Esophagus squamous epithelium (tissue), 5 donors: Measurements from ENCODE around the gene SLC25A34. TPM values are rescaled to one million over a fixed set of nuclear protein-coding genes. Genes with fewer than 3 reads are reported as not detected.

Source experiments
- DNase-seq: peaks from one replicate; lab custom pipeline; 2025; lab: John Stamatoyannopoulos, UW
- H3K27ac ChIP-seq, 4 donors: fragments of 200-600 bp; sonication (generic); one replicate each; pipeline ENCODE4 v1.5.1; 2016 to 2019; ENCODE audit warnings: mild to moderate bottlenecking in 1 of 4
- H3K27me3 ChIP-seq, 4 donors: fragments of 200-600 bp; sonication (generic); 1 replicate in 3 of 4; 2 replicates in 1 of 4; pipeline versions ENCODE4 v1.5.1 to v1.6.0; 2017 to 2021; ENCODE audit warnings: antibody characterized with exemption in 1 of 4
- H3K36me3 ChIP-seq, 3 donors: fragments of 200-600 bp; sonication (generic); one replicate each; pipeline ENCODE4 v1.5.1; 2016 to 2019
- H3K4me1 ChIP-seq, 3 donors: fragments of 200-600 bp; sonication (generic); one replicate each; pipeline ENCODE4 v1.5.1; 2017 to 2019
- H3K4me3 ChIP-seq, 4 donors: fragments of 200-600 bp; sonication (generic); 1 replicate in 3 of 4; 2 replicates in 1 of 4; pipeline ENCODE4 v1.5.1; 2016 to 2019; ENCODE audit warnings: mild to moderate bottlenecking in 2 of 4, moderate library complexity in 1 of 4
- H3K9me3 ChIP-seq, 3 donors: fragments of 200-600 bp; sonication (generic); one replicate each; pipeline ENCODE4 v1.5.1; 2016 to 2019
- POLR2A ChIP-seq, 4 donors: fragments of 450-650 bp; IDR thresholded peaks; one replicate each; pipeline ENCODE4 v1.6.1; 2017; ENCODE audit warnings: antibody characterized with exemption in 4 of 4, mild to moderate bottlenecking in 4 of 4, moderate library complexity in 3 of 4
- WGBS, 2 donors: methylation state at CpG; one replicate each; pipeline ENCODE4 v1.1.5; 2018; 5-methylcytosine and 5-hydroxymethylcytosine counted together
- intact Hi-C: fragments of 100-400 bp; cut with DNase I; formaldehyde crosslinking; loops from one replicate; pipeline ENCODE4 v1.15.0; 2022
- total RNA-seq, 4 donors: library from RNA; depleted of rRNA; stranded (reverse); fragments of >200 nt; gene quantifications; one replicate each; pipeline ENCODE4 v1.1.0, GENCODE V29; 2016
- TF ChIP-seq, protein P1 (sequence below), 6 experiments: fragments of 450-650 bp in 4 of 6; fragments of 200-600 bp in 2 of 6; sonication (generic) in 2 of 6; IDR thresholded peaks; one replicate each; pipeline ENCODE4 v1.5.1; 2016 to 2019; ENCODE audit warnings: antibody characterized with exemption in 6 of 6, mild to moderate bottlenecking in 4 of 6, moderate library complexity in 4 of 6
- donor health status: DM: yes; HTN: yes; CAD: no.

Gene SLC25A34
- total RNA-seq, 4 donors from 2014 or later, result 0.44 to 1.1 (median 0.83) TPM

DNA sequence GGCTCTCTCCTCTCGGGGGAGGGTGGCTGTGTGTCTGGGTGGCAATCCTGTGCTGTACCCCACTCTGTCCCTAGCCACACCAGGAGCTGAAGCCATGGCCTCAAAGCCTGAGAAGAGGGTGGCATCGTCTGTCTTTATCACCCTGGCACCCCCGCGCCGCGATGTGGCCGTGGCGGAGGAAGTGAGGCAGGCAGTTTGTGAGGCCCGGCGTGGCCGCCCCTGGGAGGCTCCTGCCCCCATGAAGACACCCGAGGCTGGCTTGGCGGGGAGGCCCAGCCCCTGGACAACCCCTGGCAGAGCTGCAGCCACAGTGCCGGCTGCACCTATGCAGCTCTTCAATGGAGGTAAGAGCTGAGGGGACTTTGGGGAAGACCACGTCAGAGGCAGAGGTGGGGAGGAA is 28.8 kb downstream of the SLC25A34 start:
- DNase-seq, result no peak
- peaks cover 0 to 9% (median 0%) of the 10 kb centered on the region in 4 donors for H3K27me3 ChIP-seq
- peaks cover 0 to 34% (median 4%) of the 10 kb centered on the region in 3 donors for H3K36me3 ChIP-seq
- H3K4me1 ChIP-seq, result peaks cover 22 to 70% (median 35%) of the 10 kb centered on the region in 3 donors
- 71 to 73% methylated on average over 1 to 2 of the region's 15 CpGs for WGBS, 2 donors
- no peaks in the 10 kb centered on the region for H3K9me3 ChIP-seq
- TF ChIP-seq, protein P1, sequence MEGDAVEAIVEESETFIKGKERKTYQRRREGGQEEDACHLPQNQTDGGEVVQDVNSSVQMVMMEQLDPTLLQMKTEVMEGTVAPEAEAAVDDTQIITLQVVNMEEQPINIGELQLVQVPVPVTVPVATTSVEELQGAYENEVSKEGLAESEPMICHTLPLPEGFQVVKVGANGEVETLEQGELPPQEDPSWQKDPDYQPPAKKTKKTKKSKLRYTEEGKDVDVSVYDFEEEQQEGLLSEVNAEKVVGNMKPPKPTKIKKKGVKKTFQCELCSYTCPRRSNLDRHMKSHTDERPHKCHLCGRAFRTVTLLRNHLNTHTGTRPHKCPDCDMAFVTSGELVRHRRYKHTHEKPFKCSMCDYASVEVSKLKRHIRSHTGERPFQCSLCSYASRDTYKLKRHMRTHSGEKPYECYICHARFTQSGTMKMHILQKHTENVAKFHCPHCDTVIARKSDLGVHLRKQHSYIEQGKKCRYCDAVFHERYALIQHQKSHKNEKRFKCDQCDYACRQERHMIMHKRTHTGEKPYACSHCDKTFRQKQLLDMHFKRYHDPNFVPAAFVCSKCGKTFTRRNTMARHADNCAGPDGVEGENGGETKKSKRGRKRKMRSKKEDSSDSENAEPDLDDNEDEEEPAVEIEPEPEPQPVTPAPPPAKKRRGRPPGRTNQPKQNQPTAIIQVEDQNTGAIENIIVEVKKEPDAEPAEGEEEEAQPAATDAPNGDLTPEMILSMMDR (IDR thresholded peaks at IDR 0.05), result no peak
- no peak for TF ChIP-seq POLR2A (IDR thresholded peaks at IDR 0.05)
- no peak overlapping the region for H3K4me3 ChIP-seq
- peak overlapping the region; percentile 76 to 89 (median 85) for H3K27ac ChIP-seq
- intact Hi-C loops, result no loop called here

DNA sequence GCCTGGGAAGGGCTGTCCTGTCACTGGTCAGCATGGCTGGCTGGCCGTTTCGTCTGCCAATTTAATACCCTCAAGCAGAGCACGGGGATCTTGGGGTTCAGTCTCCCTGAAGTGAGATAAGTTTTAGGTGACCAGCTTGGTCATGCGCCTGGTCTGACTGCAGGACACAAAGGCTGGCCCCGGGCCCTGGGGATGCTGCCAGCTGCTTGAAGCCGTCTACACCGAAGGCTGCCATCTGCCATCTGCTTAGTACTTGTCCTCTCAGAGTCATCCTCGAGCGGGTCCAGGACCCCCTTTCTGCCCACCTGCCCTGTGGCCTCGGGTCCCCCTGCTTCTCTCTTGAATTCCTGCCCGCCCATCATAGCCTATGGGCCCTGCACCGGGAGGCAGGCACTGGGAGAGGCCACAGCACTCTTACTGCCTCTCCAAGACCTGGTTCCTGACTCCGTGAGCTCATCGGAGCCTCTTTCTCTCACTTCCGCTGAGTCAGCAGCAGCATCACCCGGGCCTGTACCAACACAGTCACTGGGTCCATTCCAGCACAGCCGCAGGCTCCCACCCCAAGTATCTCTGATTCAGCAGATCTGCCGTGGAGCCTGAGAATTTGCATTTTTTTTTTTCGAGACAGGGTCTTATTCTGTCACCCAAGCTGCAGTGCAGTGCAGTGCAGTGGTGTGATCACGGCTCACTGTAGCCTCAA is 29.6 kb downstream of the SLC25A34 start:
- peaks cover 16 to 63% (median 28%) of the 10 kb centered on the region in 3 donors for H3K4me1 ChIP-seq
- H3K36me3 ChIP-seq, result peaks cover 0 to 41% (median 4%) of the 10 kb centered on the region in 3 donors
- TF ChIP-seq, protein P1 (IDR thresholded peaks at IDR 0.05), result peak in 1 of 6 experiments; percentile 15
- TF ChIP-seq POLR2A (IDR thresholded peaks at IDR 0.05), result peak in 1 of 4 donors; percentile 53
- peak overlapping the region; percentile 76 to 89 (median 85) for H3K27ac ChIP-seq
- H3K27me3 ChIP-seq, result peaks cover 0 to 4% (median 0%) of the 10 kb centered on the region in 4 donors
- WGBS, 2 donors, result 44 to 48% methylated on average over 17 to 20 of the region's 20 CpGs
- intact Hi-C loops, result no loop called here
- H3K9me3 ChIP-seq, result no peaks in the 10 kb centered on the region
- DNase-seq, result no peak
- H3K4me3 ChIP-seq, result peak overlapping the region in 1 of 4 donors; percentile 12

DNA sequence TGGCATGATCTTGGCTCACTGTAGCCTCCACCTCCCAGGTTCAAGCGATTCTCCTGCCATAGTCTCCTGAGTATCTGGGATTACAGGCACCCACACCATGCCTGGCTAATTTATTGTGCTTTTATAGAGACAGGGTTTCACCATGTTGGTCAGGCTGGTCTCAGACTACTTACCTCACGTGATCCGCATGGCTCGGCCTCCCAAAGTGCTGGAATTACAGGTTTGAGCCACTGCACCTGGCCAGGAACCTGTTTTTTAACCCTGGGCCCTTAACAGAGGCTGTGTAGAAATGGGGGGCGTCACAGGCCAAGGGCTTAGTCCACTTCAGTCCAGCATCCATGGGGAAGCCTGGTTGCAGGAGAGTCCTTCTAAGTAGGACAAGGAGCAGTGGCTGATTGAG is 31.9 kb downstream of the SLC25A34 start:
- Histone ChIP-seq H3K27me3 (no peaks in the 10 kb centered on the region), H3K4me3 (no peak overlapping the region), H3K36me3 (peaks cover 0 to 64% (median 4%) of the 10 kb centered on the region in 3 donors), H3K4me1 (peaks cover 14 to 47% (median 24%) of the 10 kb centered on the region in 3 donors), H3K27ac (peak overlapping the region in 1 of 4 donors; percentile 6), H3K9me3 (no peaks in the 10 kb centered on the region)
- TF ChIP-seq, protein P1 (IDR thresholded peaks at IDR 0.05), result no peak
- no peak for TF ChIP-seq POLR2A (IDR thresholded peaks at IDR 0.05)
- no peak for DNase-seq
- intact Hi-C loops, result no loop called here
- WGBS, 2 donors, result 86 to 100% methylated on average over 1 of the region's 5 CpGs

DNA sequence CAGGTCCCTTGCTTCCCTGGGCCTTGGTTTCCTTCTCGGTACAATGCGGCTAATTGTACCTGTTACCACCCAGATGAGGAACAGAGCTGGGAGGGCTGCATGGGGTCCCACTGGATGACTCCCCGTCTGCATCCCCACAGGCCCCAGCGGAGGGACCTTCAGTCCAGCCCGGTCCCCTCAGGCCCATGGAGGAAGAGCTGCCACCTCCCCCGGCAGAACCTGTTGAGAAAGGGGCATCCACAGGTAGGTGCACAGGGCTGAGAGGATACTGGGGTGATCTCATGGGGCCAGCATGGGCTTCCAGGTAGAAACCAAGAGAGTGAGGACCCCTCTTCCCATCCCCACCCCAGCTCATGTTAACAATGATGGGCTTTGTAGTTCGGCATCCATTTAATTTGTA is 32.3 kb downstream of the SLC25A34 start:
- intact Hi-C loops, result no loop called here
- H3K27ac ChIP-seq, result no peak overlapping the region

More for the DNA sequence above, 32.3 kb downstream of the SLC25A34 start:
- Histone ChIP-seq H3K36me3 (peaks cover 0 to 69% (median 4%) of the 10 kb centered on the region in 3 donors), H3K4me1 (peaks cover 14 to 47% (median 24%) of the 10 kb centered on the region in 3 donors), H3K9me3 (no peaks in the 10 kb centered on the region), H3K4me3 (no peak overlapping the region), H3K27me3 (no peaks in the 10 kb centered on the region)
- DNase-seq, result no peak
- 80 to 100% methylated on average over 2 to 3 of the region's 7 CpGs for whole genome bisulfite sequencing, 2 donors
- TF ChIP-seq, protein P1 (IDR thresholded peaks at IDR 0.05), result no peak
- no peak for TF ChIP-seq POLR2A (IDR thresholded peaks at IDR 0.05)
